H1 (cell line): ENCODE measurements around the gene NCAPD2. TPM values are rescaled to one million over a fixed set of nuclear protein-coding genes. Genes with fewer than 3 reads are reported as not detected.
A peak's percentile ranks its signal among the peaks of the same experiment; 100 is the strongest.

Experiments used
- CTBP2 ChIP-seq: IDR thresholded peaks from 2 replicates; pipeline ENCODE4 v1.7.0; 2011; ENCODE audit warnings: borderline replicate concordance, mild to moderate bottlenecking, moderate library complexity, mixed read lengths, low read length; ENCODE audit not compliant: insufficient read depth, insufficient read length
- HDAC2 ChIP-seq, 2 experiments: fragments of 300-600 bp in 1 of 2; sonication (generic) in 1 of 2; IDR thresholded peaks; 2 replicates each; pipeline ENCODE4 v1.6.1; 2011 to 2012; ENCODE audit warnings: low read depth in 2 of 2, low read length in 2 of 2, mild to moderate bottlenecking in 2 of 2, moderate library complexity in 2 of 2, borderline replicate concordance in 1 of 2, inconsistent platforms in 1 of 2
- KDM1A ChIP-seq: fragments of 200-600, 300-600 bp; sonication (generic); IDR thresholded peaks from 2 replicates; pipeline ENCODE4 v1.7.1; 2016; ENCODE audit warnings: mild to moderate bottlenecking, low read length, borderline replicate concordance
- POU5F1 ChIP-seq: IDR thresholded peaks from 2 replicates; pipeline ENCODE4 v1.6.1; 2011; ENCODE audit warnings: low read depth, mild to moderate bottlenecking, low read length, moderate library complexity
- RXRA ChIP-seq: IDR thresholded peaks from 2 replicates; pipeline ENCODE4 v1.6.1; 2011; ENCODE audit warnings: low read depth, mild to moderate bottlenecking, low read length, moderate library complexity; ENCODE audit not compliant: insufficient read depth
- SRF ChIP-seq: IDR thresholded peaks from 2 replicates; pipeline ENCODE4 v1.6.1; 2011; ENCODE audit warnings: mild to moderate bottlenecking, low read depth, low read length, moderate library complexity
- polyA plus RNA-seq, 7 experiments: library from polyadenylated mRNA; depleted of rRNA in 3 of 7; stranded (reverse) in 5 of 7; unstranded in 2 of 7; fragments of >200 nt in 5 of 7; fragments of 200-250 nt in 2 of 7; gene quantifications; 1 replicate in 5 of 7; 2 replicates in 1 of 7; 4 replicates in 1 of 7; pipeline versions ENCODE4 v1.2.1 to v1.2.3, GENCODE V29; 2011 to 2013; ENCODE audit warnings: missing spikeins in 2 of 7, mixed read lengths in 2 of 7
- total RNA-seq: library from RNA; stranded (reverse); fragmentation: NEBNext Ultra II Directional; extraction: Animal tissue kit (Norgen Biotek cat#: 25700); gene quantifications from 2 replicates; pipeline ENCODE4 v1.2.1, GENCODE V29; 2021
- TF ChIP-seq, protein P1 (sequence below): fragments of 300-600 bp; sonication (generic); IDR thresholded peaks from 2 replicates; pipeline ENCODE4 v1.7.1; 2012; ENCODE audit warnings: low read length, moderate library complexity, mild to moderate bottlenecking, inconsistent platforms; ENCODE audit not compliant: insufficient replicate concordance
- TF ChIP-seq, protein P2 (sequence below): IDR thresholded peaks from 2 replicates; pipeline ENCODE4 v1.6.1; 2011; ENCODE audit warnings: low read depth, mild to moderate bottlenecking, low read length; ENCODE audit not compliant: insufficient read depth

Gene NCAPD2
- total and polyA plus RNA-seq, 2 of the 8 experiments (the other 6 are each of a cell fraction or from before 2014, with no cell fraction given), result 55.8 to 132 TPM

DNA sequence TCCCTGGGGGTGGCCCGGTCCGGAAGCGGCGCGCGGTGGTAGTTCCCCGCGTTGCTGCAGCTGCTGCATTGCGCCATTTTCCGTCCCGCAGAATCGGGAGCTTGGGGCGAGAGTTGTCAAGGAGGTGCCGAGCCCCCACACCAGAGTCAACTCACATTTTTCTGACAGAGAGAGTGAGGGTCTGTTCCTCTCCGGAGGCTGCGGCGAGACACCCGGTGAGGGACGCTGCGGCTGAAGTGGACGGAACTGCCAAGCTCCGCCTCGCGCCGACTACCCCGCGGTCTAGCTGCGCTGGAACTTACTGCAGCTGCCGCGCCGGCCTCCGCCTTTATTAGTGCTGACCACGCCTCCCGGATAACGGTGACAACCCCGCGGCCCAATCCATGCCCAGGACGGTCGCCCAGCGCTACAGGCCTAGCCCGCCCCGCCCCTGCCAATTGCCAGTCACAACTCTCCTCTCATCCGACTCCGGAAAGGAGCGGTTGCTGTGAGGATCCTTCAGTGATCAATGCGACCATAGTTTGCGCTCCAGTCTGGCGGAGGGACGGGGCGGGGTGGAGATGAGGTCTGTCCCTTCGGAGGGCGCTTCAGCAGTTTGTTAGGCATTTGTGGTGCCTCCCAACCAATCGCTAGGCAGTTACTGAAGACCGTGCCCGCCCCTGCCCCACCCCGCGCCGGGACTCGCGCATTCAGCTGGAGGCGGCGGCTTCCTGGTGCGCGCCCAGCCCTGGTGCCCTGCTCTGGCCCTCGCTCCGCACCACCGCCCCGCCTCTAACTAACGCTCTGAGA lies 23.3 kb upstream of the NCAPD2 start, which contains the start of gene VAMP1 (continued):
- TF ChIP-seq, protein P1, sequence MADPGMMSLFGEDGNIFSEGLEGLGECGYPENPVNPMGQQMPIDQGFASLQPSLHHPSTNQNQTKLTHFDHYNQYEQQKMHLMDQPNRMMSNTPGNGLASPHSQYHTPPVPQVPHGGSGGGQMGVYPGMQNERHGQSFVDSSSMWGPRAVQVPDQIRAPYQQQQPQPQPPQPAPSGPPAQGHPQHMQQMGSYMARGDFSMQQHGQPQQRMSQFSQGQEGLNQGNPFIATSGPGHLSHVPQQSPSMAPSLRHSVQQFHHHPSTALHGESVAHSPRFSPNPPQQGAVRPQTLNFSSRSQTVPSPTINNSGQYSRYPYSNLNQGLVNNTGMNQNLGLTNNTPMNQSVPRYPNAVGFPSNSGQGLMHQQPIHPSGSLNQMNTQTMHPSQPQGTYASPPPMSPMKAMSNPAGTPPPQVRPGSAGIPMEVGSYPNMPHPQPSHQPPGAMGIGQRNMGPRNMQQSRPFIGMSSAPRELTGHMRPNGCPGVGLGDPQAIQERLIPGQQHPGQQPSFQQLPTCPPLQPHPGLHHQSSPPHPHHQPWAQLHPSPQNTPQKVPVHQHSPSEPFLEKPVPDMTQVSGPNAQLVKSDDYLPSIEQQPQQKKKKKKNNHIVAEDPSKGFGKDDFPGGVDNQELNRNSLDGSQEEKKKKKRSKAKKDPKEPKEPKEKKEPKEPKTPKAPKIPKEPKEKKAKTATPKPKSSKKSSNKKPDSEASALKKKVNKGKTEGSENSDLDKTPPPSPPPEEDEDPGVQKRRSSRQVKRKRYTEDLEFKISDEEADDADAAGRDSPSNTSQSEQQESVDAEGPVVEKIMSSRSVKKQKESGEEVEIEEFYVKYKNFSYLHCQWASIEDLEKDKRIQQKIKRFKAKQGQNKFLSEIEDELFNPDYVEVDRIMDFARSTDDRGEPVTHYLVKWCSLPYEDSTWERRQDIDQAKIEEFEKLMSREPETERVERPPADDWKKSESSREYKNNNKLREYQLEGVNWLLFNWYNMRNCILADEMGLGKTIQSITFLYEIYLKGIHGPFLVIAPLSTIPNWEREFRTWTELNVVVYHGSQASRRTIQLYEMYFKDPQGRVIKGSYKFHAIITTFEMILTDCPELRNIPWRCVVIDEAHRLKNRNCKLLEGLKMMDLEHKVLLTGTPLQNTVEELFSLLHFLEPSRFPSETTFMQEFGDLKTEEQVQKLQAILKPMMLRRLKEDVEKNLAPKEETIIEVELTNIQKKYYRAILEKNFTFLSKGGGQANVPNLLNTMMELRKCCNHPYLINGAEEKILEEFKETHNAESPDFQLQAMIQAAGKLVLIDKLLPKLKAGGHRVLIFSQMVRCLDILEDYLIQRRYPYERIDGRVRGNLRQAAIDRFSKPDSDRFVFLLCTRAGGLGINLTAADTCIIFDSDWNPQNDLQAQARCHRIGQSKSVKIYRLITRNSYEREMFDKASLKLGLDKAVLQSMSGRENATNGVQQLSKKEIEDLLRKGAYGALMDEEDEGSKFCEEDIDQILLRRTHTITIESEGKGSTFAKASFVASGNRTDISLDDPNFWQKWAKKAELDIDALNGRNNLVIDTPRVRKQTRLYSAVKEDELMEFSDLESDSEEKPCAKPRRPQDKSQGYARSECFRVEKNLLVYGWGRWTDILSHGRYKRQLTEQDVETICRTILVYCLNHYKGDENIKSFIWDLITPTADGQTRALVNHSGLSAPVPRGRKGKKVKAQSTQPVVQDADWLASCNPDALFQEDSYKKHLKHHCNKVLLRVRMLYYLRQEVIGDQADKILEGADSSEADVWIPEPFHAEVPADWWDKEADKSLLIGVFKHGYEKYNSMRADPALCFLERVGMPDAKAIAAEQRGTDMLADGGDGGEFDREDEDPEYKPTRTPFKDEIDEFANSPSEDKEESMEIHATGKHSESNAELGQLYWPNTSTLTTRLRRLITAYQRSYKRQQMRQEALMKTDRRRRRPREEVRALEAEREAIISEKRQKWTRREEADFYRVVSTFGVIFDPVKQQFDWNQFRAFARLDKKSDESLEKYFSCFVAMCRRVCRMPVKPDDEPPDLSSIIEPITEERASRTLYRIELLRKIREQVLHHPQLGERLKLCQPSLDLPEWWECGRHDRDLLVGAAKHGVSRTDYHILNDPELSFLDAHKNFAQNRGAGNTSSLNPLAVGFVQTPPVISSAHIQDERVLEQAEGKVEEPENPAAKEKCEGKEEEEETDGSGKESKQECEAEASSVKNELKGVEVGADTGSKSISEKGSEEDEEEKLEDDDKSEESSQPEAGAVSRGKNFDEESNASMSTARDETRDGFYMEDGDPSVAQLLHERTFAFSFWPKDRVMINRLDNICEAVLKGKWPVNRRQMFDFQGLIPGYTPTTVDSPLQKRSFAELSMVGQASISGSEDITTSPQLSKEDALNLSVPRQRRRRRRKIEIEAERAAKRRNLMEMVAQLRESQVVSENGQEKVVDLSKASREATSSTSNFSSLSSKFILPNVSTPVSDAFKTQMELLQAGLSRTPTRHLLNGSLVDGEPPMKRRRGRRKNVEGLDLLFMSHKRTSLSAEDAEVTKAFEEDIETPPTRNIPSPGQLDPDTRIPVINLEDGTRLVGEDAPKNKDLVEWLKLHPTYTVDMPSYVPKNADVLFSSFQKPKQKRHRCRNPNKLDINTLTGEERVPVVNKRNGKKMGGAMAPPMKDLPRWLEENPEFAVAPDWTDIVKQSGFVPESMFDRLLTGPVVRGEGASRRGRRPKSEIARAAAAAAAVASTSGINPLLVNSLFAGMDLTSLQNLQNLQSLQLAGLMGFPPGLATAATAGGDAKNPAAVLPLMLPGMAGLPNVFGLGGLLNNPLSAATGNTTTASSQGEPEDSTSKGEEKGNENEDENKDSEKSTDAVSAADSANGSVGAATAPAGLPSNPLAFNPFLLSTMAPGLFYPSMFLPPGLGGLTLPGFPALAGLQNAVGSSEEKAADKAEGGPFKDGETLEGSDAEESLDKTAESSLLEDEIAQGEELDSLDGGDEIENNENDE, result no peak
- TF ChIP-seq KDM1A, result no peak
- no peak for TF ChIP-seq SRF
- peak in 1 of 2 experiments; percentile 73; a peak in 1 of 4 replicates for TF ChIP-seq HDAC2 (IDR thresholded peaks at IDR 0.05; ENCODE audit: borderline replicate concordance in 1 of 2, low read depth in 2 of 2, low read length in 2 of 2)
- TF ChIP-seq POU5F1, result no peak
- TF ChIP-seq RXRA, result no peak
- no peak for TF ChIP-seq CTBP2
- TF ChIP-seq, protein P2, sequence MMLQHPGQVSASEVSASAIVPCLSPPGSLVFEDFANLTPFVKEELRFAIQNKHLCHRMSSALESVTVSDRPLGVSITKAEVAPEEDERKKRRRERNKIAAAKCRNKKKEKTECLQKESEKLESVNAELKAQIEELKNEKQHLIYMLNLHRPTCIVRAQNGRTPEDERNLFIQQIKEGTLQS, result no peak
